Measurements from ENCODE around the gene RNPC3.
"Not testable (repeated sequence)": the region's sequence is repeated elsewhere in the genome, so short reads cannot be mapped to it uniquely, and the experiment has no call there.

Gene RNPC3

GRCh38 chr1:103560427-103560826, 34.9 kb downstream of the RNPC3 start:
- DNase-seq (ENCODE audit: low read depth in 2 of 2), result no peak

DNA sequence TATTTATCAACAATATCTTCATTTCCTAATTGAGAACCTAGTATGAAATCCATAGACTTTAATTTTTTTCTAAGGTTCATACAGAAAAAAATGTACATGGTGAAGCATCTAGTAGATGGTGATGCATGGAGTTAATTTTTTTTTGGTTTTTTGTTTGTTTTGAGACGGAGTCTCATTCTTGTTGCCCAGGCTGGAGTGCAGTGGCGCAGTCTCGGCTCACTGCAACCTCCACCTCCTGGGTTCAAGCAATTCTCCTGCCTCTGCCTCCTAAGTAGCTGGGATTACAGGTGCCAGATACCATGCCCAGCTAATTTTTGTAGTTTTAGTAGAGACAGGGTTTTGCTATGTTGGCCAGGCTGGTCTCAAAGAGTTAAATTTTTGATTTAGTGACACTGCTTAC, 35.6 kb downstream of the RNPC3 start:
- DNase-seq (ENCODE audit: low read depth in 2 of 2), result not testable (repeated sequence)

GRCh38 chr1:103561643-103562395, 36.3 kb downstream of the RNPC3 start:
- no peak for DNase-seq (ENCODE audit: low read depth in 2 of 2)

DNA sequence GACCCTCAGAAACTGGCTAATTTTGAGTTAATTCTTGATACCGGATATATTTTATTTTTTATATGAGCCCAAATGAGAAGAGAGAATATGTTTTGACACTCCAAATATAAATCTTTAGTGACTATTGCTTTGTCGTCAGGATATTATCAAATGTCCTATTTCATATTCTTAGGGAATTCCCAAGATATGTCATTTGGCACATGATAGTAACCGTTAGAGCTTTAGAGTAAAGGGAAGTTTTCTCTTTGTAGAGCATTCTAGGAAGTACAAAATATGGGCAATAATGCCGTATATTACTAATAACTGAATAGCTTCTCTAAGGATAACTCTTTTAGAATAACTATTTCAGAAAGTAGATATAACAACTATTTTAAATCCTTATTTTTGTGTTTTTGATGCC, 37.6 kb downstream of the RNPC3 start:
- DNase-seq (ENCODE audit: low read depth in 2 of 2), result no peak

- no peak for DNase-seq (ENCODE audit: low read depth in 2 of 2)
These were observed 44.0 kb downstream of the RNPC3 start for GRCh38 chr1:103569493-103569892.

- not testable (repeated sequence) for DNase-seq (ENCODE audit: low read depth in 2 of 2)
These were observed 45.8 kb downstream of the RNPC3 start, which contains the start of gene AMY2B for GRCh38 chr1:103571289-103571688. TSS of gene AMY2B (plus strand) at chr1:103571589. CDS start at chr1:103571603, 14 bp downstream.

- DNase-seq (ENCODE audit: low read depth in 2 of 2), result no peak
These were observed 50.6 kb downstream of the RNPC3 start for GRCh38 chr1:103576065-103576464.

- not testable (repeated sequence) for DNase-seq (ENCODE audit: low read depth in 2 of 2)
These were observed 51.3 kb downstream of the RNPC3 start for GRCh38 chr1:103576784-103577183.

- DNase-seq (ENCODE audit: low read depth in 2 of 2), result no peak
These were observed 57.0 kb downstream of the RNPC3 start for GRCh38 chr1:103582464-103582863.

DNA sequence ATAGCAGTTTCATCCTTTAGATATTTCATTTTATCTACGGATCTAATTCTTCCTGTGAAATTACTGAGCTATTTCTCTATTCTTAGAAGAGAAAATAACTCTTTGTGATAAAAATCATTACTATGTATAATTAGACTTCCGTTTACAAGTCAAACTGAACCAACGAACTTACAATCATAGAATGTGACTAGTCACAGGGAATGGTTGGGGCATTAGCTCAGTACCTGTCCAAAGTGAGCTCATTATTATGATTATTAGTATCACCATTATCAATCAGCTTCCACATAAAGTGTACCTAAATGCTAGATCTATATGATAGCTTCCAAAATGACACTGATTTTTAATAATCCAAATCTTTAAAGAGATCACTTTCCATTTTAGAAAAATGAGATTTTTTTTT, 58.4 kb downstream of the RNPC3 start:
- no peak for DNase-seq (ENCODE audit: low read depth in 2 of 2)

- no peak for DNase-seq (ENCODE audit: low read depth in 2 of 2)
These were observed 59.0 kb downstream of the RNPC3 start for GRCh38 chr1:103584537-103584936.

GRCh38 chr1:103602740-103603139, 77.2 kb downstream of the RNPC3 start:
- not testable (repeated sequence) for DNase-seq (ENCODE audit: low read depth in 2 of 2)

Measured in stimulated activated CD4-positive, alpha-beta T cell treated with anti-CD3 and anti-CD28 coated beads, Interleukin-4, amount 100 ng/mL, for 48 hours (primary cell).